ENCODE data around the gene KMT2A. TPM values are rescaled to one million over a fixed set of nuclear protein-coding genes. Genes with fewer than 3 reads are reported as not detected.

Gene KMT2A
- total and polyA plus RNA-seq, 2 donors (not counting 3 experiments of a cell fraction or from before 2014, with no cell fraction given): 23.5 to 63.9 TPM

- Histone ChIP-seq H2AFZ (ENCODE audit: low read depth, low read length) (no peak overlapping the region), H3K4me3 (replicated peaks in 1 of 3; ENCODE audit: insufficient read depth in 1 of 3, low read depth in 1 of 3, low read length in 3 of 3) (no peak overlapping the region), H4K20me1 (replicated peaks; ENCODE audit: control insufficient read depth, extremely low read depth, insufficient read depth, low read length) (no peaks in the 10 kb centered on the region), H3K36me3 (ENCODE audit: control insufficient read depth in 2 of 2, extremely low read depth in 1 of 2, insufficient read depth in 2 of 2, low read length in 2 of 2) (peaks cover 0 to 3% of the 10 kb centered on the region in 2 experiments), H3K9me3 (replicated peaks; ENCODE audit: control insufficient read depth, insufficient read depth, low read length) (no peaks in the 10 kb centered on the region), H3K4me1 (ENCODE audit: control insufficient read depth, extremely low read depth, insufficient read depth, low read length) (peaks cover 13% of the 10 kb centered on the region), H3K9ac (replicated peaks; ENCODE audit: extremely low read depth, insufficient read depth, low read length) (no peak overlapping the region), H3K27me3 (ENCODE audit: control insufficient read depth in 2 of 2, insufficient read depth in 2 of 2, low read length in 2 of 2) (no peaks in the 10 kb centered on the region), H3K9me1 (replicated peaks; ENCODE audit: control insufficient read depth, extremely low read depth, insufficient read depth, low read length) (peaks cover 2% of the 10 kb centered on the region), H3K79me2 (ENCODE audit: control insufficient read depth, insufficient read depth, low read length) (peaks cover 4% of the 10 kb centered on the region), H3K4me2 (ENCODE audit: insufficient read depth, low read length) (no peak overlapping the region), H3K27ac (ENCODE audit: insufficient read depth, low read depth, low read length) (no peak overlapping the region)
- TF ChIP-seq POLR2A (IDR thresholded peaks at IDR 0.05; ENCODE audit: low read depth, low read length) (no peak), CTCF (IDR thresholded peaks at IDR 0.05; ENCODE audit: extremely low read depth in 1 of 2, insufficient read depth in 1 of 2, low read depth in 1 of 2, low read length in 2 of 2) (no peak), GATA2 (IDR thresholded peaks at IDR 0.05; ENCODE audit: insufficient read depth, insufficient read length, low read depth, low read length) (no peak), MAX (IDR thresholded peaks at IDR 0.05; ENCODE audit: insufficient read depth, insufficient read length) (no peak), FOS (IDR thresholded peaks at IDR 0.05; ENCODE audit: borderline replicate concordance, insufficient read depth, low read length) (no peak), POLR2AphosphoS5 (IDR thresholded peaks at IDR 0.05; ENCODE audit: insufficient read depth, low read depth, low read length) (no peak), EZH2 (IDR thresholded peaks at IDR 0.05; ENCODE audit: borderline replicate concordance, low read depth, low read length, severe bottlenecking) (no peak), JUN (IDR thresholded peaks at IDR 0.05; ENCODE audit: borderline replicate concordance, insufficient read depth, insufficient read length, low read depth) (no peak), MYC (IDR thresholded peaks at IDR 0.05; ENCODE audit: low read depth, low read length) (no peak)
- ChIA-PET POLR2A (interaction anchor here (0.5 kb wide), 1 partner anchor 25 kb away, joined by 4 read pairs; no protein-coding TSS in a partner anchor), CTCF (interaction anchor here (0.8 to 1.7 kb wide), 3 partner anchors 13 to 76 kb away, joined by 3 to 7 read pairs (median 6); no protein-coding TSS in a partner anchor)
- intact Hi-C loops (cut with micrococcal nuclease): no loop called here
- DNase-seq (ENCODE audit: low read depth, low spot score): no peak
- no TSS peak for BruUV-seq (replicated peaks)
- dilution Hi-C loops (cut with MboI; ENCODE audit: extremely low pct_ligation_motif_present, low sequenced_read_pairs): no loop called here
- no peak for FAIRE-seq
Measured at GRCh38 chr11:118412921-118413320, 23.4 kb upstream of the KMT2A start.
